Measurements from ENCODE around the gene SRP9.
"Not testable (repeated sequence)": the region's sequence is repeated elsewhere in the genome, so short reads cannot be mapped to it uniquely, and the experiment has no call there.

- not testable (repeated sequence) for TF ChIP-seq CTCF (conservative IDR thresholded peaks at IDR 0.05; ENCODE audit: low read depth, low read length); EZH2 (IDR thresholded peaks at IDR 0.05; ENCODE audit: low read length, unreplicated experiment); EZH2phosphoT487 (IDR thresholded peaks at IDR 0.05; ENCODE audit: borderline replicate concordance, low read length)
These were observed 29.1 kb downstream of the SRP9 start for GRCh38 chr1:225806736-225807135.
